Measurements from ENCODE around the gene GPR143.
"Not testable (repeated sequence)": the region's sequence is repeated elsewhere in the genome, so short reads cannot be mapped to it uniquely, and the experiment has no call there.

GPR143 gene

DNA sequence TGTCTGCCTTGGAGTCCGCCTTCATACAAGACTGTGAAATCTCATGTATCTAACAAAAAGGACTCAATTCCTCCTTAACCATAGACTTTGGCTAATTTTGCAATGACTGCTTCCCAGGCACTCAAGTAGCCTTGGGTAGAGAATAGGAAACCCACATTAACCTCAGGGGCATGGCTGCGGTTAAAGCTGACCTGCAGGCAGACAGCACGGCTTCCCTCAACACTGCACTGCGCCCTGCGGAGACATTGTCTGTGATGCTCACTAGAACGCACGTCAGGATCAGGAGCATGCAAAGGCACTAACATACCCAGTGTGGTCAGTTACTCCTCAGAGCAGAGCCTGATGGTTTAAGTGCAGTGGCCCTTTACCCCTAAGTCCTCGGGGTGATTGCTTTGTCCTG is 10.3 kb upstream of the GPR143 start:
- Histone ChIP-seq H3K4me1 (ENCODE audit: low read length) (no peaks in the 10 kb centered on the region), H3K79me2 (ENCODE audit: low read length) (no peaks in the 10 kb centered on the region), H3K27me3 (ENCODE audit: low read depth, low read length) (peaks cover 10% of the 10 kb centered on the region), H4K20me1 (ENCODE audit: insufficient read depth, low read length) (no peaks in the 10 kb centered on the region), H3K9ac (ENCODE audit: low read length) (no peak overlapping the region), H3K4me2 (ENCODE audit: low read length) (no peak overlapping the region), H3K27ac (ENCODE audit: low read length) (no peak overlapping the region), H3K9me3 (ENCODE audit: insufficient read depth, low read length) (no peaks in the 10 kb centered on the region), H3K4me3 (ENCODE audit: low read length) (no peak overlapping the region), H2AFZ (ENCODE audit: low read depth, low read length) (no peak overlapping the region), H3K36me3 (replicated peaks; ENCODE audit: low read depth, low read length) (no peaks in the 10 kb centered on the region)
- no peak for TF ChIP-seq EZH2phosphoT487 (IDR thresholded peaks at IDR 0.05; ENCODE audit: low read depth)
- TF ChIP-seq, protein P1, sequence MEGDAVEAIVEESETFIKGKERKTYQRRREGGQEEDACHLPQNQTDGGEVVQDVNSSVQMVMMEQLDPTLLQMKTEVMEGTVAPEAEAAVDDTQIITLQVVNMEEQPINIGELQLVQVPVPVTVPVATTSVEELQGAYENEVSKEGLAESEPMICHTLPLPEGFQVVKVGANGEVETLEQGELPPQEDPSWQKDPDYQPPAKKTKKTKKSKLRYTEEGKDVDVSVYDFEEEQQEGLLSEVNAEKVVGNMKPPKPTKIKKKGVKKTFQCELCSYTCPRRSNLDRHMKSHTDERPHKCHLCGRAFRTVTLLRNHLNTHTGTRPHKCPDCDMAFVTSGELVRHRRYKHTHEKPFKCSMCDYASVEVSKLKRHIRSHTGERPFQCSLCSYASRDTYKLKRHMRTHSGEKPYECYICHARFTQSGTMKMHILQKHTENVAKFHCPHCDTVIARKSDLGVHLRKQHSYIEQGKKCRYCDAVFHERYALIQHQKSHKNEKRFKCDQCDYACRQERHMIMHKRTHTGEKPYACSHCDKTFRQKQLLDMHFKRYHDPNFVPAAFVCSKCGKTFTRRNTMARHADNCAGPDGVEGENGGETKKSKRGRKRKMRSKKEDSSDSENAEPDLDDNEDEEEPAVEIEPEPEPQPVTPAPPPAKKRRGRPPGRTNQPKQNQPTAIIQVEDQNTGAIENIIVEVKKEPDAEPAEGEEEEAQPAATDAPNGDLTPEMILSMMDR (IDR thresholded peaks at IDR 0.05; ENCODE audit: low read depth, low read length), result no peak

DNA sequence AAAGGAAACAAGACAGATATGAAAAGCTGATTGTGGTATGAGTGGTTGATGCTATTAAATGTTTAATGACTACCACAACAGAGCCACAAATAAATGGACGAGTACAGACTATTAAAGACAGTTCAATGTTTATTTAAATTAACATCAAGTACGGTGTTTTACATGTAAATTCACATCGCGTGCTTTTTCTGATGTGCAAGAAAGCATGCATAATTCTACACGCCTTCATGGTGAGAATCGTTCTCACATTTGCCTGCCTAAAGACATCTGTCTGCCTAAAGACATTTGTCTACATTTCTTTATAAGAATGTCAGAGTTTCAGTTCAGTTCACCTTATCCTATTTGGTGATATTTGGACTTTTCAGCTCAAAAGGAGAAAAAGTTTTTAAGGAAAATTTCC is 7.3 kb upstream of the GPR143 start:
- H3K4me2 ChIP-seq (ENCODE audit: low read length), result no peak overlapping the region

DNA sequence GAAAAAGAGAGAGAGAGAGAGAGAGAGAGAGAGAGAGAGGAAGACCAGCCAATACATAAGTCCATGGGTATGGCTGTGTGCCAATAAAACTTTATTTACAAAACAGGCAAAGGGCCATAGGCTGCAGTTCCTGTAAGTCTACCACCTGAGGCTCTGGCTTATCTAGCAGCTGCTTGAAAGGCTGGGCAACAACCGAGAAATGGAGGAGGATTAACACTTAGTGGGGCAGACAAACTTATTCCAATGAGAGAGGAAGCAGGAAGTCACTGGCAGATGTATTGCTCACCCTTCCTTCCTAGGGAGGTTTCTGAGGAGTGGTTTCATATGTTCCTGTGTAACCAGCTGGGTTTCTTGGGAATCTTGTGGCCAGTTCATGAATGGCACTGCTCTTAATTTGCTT is 4.7 kb upstream of the GPR143 start:
- no peak for TF ChIP-seq EZH2phosphoT487 (IDR thresholded peaks at IDR 0.05; ENCODE audit: low read depth)
- TF ChIP-seq, protein P1 (IDR thresholded peaks at IDR 0.05; ENCODE audit: low read depth, low read length), result no peak
- Histone ChIP-seq H3K4me1 (ENCODE audit: low read length) (no peaks in the 10 kb centered on the region), H2AFZ (ENCODE audit: low read depth, low read length) (no peak overlapping the region), H3K9me3 (ENCODE audit: insufficient read depth, low read length) (no peaks in the 10 kb centered on the region), H3K4me2 (ENCODE audit: low read length) (no peak overlapping the region), H3K27me3 (ENCODE audit: low read depth, low read length) (peaks cover under 1% of the 10 kb centered on the region; the same call in 1 of the 2 replicates), H4K20me1 (ENCODE audit: insufficient read depth, low read length) (no peaks in the 10 kb centered on the region), H3K36me3 (replicated peaks; ENCODE audit: low read depth, low read length) (no peaks in the 10 kb centered on the region), H3K79me2 (ENCODE audit: low read length) (no peaks in the 10 kb centered on the region), H3K9ac (ENCODE audit: low read length) (no peak overlapping the region), H3K27ac (ENCODE audit: low read length) (no peak overlapping the region), H3K4me3 (ENCODE audit: low read length) (no peak overlapping the region)

More for the DNA sequence above, 7.3 kb upstream of the GPR143 start:
- Histone ChIP-seq H3K9ac (ENCODE audit: low read length) (no peak overlapping the region), H3K9me3 (ENCODE audit: insufficient read depth, low read length) (no peaks in the 10 kb centered on the region), H3K4me1 (ENCODE audit: low read length) (no peaks in the 10 kb centered on the region), H3K36me3 (replicated peaks; ENCODE audit: low read depth, low read length) (no peaks in the 10 kb centered on the region), H2AFZ (ENCODE audit: low read depth, low read length) (no peak overlapping the region), H3K27me3 (ENCODE audit: low read depth, low read length) (peaks cover 10% of the 10 kb centered on the region), H3K27ac (ENCODE audit: low read length) (no peak overlapping the region), H3K79me2 (ENCODE audit: low read length) (no peaks in the 10 kb centered on the region), H3K4me3 (ENCODE audit: low read length) (no peak overlapping the region), H4K20me1 (ENCODE audit: insufficient read depth, low read length) (no peaks in the 10 kb centered on the region)
- TF ChIP-seq, protein P1 (IDR thresholded peaks at IDR 0.05; ENCODE audit: low read depth, low read length), result no peak
- no peak for TF ChIP-seq EZH2phosphoT487 (IDR thresholded peaks at IDR 0.05; ENCODE audit: low read depth)

DNA sequence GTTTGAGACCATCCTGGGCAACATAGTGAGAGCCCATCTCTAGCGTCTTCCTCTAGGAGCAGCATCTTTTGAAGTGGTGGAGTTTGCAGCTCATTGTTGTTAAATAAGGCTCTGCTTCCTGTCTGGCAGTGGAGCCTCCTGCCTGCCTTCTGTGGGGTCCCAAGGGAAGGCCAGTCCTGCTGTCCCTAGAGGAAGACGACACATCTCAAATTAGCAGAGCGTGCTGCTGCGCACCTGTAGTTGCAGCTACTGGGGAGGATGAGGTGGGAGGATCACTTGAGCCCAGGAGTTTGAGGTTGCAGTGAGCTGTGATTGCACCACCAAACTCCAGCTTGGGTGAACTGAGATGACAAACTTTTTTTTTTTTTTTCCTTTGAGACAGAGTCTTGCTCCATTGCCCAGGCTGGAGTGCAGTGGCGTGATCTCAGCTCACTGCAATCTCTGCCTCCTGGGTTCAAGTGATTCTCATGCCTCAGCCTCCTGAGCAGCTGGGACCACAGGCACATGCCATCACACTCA is 2.7 kb upstream of the GPR143 start:
- not testable (repeated sequence) for H3K4me2 ChIP-seq (ENCODE audit: low read length); H3K9ac ChIP-seq (ENCODE audit: low read length)

DNA sequence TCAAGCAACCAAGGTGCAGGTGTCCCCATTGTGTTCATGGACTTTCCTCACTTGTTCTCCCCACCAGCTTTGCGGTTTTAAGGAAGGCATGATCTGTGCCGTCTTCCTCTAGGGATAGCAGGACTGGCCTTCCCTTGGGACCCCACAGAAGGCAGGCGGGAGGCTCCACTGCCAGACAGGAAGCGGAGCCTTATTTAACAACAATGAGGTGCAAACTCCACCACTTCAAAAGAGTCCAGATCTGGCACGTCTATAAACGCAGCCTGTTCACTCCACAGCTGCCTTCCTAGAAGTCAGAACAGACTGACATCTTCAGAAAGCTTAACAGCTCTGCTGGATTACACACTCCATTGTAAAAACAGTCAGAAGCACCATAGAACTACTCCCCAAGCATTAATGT is 1.7 kb upstream of the GPR143 start:
- Histone ChIP-seq H3K79me2 (ENCODE audit: low read length) (no peaks in the 10 kb centered on the region), H3K4me3 (ENCODE audit: low read length) (no peak overlapping the region), H3K4me2 (ENCODE audit: low read length) (no peak overlapping the region), H3K36me3 (replicated peaks; ENCODE audit: low read depth, low read length) (no peaks in the 10 kb centered on the region), H3K9ac (ENCODE audit: low read length) (no peak overlapping the region), H4K20me1 (ENCODE audit: insufficient read depth, low read length) (no peaks in the 10 kb centered on the region), H3K9me3 (ENCODE audit: insufficient read depth, low read length) (no peaks in the 10 kb centered on the region), H3K27ac (ENCODE audit: low read length) (no peak overlapping the region), H3K27me3 (ENCODE audit: low read depth, low read length) (no peaks in the 10 kb centered on the region), H3K4me1 (ENCODE audit: low read length) (no peaks in the 10 kb centered on the region), H2AFZ (ENCODE audit: low read depth, low read length) (no peak overlapping the region)
- TF ChIP-seq EZH2phosphoT487 (IDR thresholded peaks at IDR 0.05; ENCODE audit: low read depth), result no peak
- TF ChIP-seq, protein P1 (IDR thresholded peaks at IDR 0.05; ENCODE audit: low read depth, low read length), result no peak

More for the DNA sequence above, 2.7 kb upstream of the GPR143 start:
- H2AFZ ChIP-seq (ENCODE audit: low read depth, low read length); H3K27me3 ChIP-seq (ENCODE audit: low read depth, low read length); H3K9me3 ChIP-seq (ENCODE audit: insufficient read depth, low read length); H3K4me3 ChIP-seq (ENCODE audit: low read length); H4K20me1 ChIP-seq (ENCODE audit: insufficient read depth, low read length); H3K36me3 ChIP-seq (replicated peaks; ENCODE audit: low read depth, low read length); H3K27ac ChIP-seq (ENCODE audit: low read length); H3K4me1 ChIP-seq (ENCODE audit: low read length); H3K79me2 ChIP-seq (ENCODE audit: low read length): not testable (repeated sequence)
